Myocyte (in vitro differentiated cells): ENCODE data around the gene XXYLT1. TPM values are rescaled to one million over a fixed set of nuclear protein-coding genes. Genes with fewer than 3 reads are reported as not detected.
"Not testable (repeated sequence)": the region's sequence is repeated elsewhere in the genome, so short reads cannot be mapped to it uniquely, and the experiment has no call there.

Source experiments
- DNase-seq: peaks from one replicate; pipeline ENCODE4 v3.0.0-alpha.2; 2012; ENCODE audit warnings: low read depth
- total RNA-seq: library from RNA; depleted of rRNA; stranded (reverse); fragments of >200 nt; gene quantifications from 2 replicates; pipeline ENCODE4 v1.2.3, GENCODE V29; 2014

Gene XXYLT1
- total RNA-seq, 1 donor from 2014 or later = 14.5 TPM

DNA sequence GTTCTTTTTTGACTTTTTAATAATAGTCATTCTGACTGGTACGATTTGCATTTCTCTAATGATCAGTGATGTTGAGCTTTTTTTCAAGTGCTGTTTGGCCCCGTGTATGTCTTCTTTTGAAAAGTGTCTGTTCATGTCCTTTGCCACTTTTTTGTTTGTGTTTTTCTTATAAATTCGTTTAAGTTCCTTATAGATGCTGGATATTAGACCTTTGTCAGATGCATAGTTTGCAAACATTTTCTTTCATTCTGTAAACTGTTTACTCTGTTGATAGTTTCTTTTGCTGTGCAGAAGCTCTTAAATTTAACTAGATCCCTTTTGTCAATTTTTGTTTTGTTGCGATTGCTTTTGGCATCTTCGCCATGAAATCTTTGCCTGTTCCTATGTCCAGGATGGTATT lies 220.7 kb downstream of the XXYLT1 start:
- DNase-seq = not testable (repeated sequence)

DNA sequence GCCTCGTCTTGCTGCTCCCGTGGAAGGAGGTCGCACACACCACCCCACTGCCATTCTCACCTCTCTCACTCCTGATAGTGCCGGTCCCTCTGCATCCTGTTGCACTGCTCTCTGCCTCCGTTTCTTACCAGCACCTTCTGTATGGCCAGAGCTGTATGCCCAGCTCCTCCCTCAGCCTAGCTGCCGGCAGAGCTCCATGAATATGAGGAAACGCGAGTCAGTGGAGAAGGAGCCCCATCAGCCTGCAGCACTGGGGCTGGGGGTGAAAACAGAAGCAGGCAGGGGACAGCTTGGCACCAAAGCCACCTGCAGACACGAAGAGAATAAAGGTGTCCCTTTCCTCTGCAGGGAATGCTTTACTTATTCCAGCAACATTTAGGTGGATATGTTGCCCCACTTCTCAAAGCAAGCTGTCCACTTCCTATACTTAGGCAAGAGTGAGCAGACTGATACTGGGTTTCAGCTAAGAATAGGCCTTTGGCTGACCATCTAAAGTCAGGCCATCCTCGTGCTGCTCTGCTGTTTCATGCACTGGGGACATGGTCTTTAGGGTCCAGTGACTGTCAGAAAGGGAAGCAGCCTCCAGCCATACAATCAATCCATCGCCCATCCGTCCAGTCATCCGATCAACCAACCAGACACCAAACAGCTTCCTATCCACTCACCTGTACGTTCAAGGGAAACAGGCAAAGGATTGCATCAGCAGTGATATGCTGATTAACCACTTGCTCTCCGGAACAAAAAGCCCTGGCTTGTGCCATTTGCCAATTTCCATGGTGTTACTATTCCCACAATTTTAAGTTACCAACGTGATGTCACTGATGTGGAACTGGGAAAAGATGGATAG lies 222.7 kb downstream of the XXYLT1 start:
- DNase-seq = no peak

DNA sequence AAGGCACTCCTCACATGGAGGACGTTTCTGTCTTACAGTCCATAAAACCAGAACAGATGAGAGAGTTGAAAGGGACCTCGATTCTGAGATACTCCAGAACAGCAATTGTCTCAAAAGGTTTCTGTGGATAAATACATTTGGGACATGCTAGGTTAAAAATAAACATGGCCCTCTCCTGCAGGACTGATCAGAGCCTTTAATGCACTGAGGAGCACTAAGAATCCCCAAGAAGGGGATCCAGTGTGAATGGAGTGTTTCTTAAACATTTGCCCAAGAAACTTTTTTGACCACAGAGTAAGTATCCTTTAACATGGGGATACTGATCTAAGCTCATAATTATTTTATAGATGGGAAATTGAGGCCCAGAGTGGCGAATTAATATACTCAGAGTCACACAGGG lies 223.4 kb downstream of the XXYLT1 start:
- DNase-seq = no peak

DNA sequence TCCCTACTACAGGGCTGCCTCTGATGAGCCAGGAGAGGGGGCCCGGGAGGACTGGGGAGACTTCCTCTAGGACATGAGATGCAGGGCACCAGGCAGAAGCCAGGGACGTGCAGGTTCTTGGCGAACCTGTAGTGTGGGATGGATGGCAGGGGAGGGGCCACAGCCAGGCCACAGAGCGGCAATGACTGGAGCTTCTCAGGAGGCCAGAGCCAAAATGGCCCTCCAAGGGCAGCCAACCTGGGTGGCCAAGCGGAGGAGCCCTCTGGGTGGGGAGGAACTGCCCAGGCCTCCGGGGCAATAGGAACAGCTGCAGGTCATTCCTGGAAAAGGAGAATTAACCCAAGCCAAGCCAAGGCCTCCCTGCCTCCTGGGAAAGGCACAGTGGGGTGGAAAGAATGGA lies 224.5 kb downstream of the XXYLT1 start:
- DNase-seq = no peak

DNA sequence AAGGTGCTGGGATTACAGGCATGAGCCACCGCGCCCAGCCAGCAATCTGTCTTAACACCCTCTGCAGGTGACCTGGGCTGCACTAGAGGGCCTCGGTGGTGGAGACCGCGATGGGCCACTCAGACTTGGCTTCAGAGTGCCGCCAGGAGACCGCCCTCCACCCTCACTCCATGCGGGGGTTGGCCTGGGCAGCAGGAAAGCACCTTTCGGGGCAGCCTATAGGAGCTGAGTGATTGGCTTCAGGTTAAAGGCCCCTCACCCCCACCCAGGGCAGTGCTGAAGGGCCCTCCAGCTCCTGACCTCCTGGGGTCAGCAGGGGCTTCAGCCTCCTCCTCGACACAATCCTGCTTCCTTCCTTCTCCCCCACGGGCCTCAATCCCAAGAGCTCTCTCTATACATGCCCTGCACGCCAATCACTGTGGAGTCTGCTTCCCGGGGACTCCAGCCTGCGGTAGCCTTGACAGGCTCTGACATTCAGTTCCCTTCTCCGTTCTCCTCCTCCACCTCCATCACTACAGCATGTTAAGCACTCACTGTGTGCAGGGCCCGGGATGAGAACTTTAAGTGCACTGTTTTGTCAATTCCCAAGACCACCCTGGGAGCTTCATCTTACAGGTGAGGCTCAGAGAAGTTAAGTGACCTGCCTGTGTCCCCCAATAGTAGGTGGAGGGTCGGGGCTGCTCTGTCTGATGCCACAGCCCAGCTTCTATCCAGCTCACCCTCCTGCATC lies 225.3 kb downstream of the XXYLT1 start:
- DNase-seq = no peak

DNA sequence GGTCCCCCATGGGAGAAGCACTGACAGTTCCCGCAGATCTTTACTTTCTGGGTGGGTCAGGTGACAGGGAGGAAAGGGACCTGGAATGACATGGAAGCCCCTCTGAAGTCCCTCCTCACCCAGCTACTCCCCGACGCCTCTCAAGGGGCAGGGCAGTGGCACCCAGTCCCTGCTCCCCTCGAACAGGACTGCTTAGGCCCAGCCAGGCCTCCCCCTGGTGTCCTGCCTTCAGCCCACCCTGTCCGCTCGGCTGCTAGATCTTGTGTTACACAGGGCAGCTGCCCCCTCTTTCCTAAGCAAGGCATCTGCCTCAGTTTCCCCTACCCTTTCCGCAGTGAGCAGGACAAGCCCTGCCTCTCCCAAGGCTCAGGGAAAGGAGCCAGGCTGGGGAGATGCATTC lies 226.5 kb downstream of the XXYLT1 start:
- no peak for DNase-seq

DNA sequence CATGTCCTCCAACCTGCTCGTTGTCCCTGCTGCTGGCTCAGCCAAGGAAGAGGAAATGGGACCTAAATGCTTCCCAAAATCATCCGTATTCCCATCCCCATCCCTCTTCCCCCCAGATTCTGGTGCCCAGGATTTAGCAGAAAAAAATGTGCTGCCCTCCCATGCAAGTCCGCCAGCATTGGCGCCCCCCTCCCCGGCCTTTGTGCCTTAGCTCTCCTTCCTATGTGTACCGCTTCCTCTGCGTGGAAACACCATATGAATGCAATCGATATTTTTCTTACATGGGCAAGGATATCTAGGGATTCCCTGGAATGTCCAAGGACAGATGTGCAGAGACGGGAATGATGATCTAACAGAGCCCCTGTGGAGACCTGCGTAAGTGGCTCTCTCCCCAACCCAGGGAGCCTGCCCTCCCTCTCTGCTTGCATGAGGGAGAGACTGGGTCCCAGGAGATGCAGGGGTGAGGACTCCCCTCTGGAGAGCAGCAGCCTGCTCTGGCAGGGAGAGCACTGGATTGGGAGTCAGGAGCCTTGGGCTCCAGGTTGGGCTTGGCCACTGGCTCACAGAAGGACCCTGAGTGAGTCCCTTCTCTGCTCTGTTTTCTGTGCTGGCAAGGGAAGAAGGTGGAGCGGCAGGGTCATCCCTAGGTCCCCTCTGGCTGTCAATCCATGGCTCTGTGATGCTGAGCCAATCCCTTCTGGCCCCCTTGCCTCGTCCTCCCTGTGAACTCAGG lies 227.2 kb downstream of the XXYLT1 start:
- DNase-seq = no peak

DNA sequence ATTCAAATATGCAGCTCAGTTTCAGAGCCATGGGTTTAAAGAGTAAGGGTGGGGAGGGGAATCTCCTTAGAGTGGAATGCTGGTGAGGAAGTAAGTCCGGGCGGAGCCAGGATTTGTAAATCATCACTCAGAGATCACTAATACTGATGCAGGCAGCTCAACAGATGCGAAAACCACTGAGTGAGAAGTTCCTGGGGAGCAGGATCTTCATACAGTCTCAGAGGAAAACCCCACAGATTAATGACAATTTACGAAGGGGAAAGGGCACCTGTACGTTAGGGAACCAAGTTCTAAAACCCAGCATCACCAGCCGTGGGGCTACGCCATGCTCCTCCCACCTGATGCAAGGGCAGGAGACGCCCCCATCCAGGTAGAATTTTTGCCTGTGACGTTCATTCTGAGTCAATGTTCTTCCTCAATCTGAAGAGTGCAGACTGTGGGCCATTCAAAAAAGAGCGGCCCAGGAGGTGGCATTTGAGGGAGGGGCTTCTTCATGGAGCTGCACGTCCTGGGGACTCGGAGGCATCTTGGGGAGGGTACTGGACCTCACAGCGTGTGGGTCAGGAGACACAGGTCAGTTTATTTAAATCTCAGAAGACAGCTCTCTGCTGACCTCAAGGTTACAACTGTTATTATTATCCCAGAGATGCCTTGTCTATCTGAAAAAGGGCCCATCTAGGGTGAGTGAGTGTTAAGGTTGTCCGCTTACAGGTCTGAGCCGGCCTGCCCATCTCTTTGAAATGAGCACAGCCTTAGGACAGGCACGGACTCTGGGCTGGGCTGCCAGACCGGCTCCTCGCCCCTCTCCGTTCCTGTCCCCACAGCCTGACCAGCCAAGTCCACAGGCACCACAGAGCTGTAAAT lies 228.0 kb downstream of the XXYLT1 start:
- DNase-seq = no peak

DNA sequence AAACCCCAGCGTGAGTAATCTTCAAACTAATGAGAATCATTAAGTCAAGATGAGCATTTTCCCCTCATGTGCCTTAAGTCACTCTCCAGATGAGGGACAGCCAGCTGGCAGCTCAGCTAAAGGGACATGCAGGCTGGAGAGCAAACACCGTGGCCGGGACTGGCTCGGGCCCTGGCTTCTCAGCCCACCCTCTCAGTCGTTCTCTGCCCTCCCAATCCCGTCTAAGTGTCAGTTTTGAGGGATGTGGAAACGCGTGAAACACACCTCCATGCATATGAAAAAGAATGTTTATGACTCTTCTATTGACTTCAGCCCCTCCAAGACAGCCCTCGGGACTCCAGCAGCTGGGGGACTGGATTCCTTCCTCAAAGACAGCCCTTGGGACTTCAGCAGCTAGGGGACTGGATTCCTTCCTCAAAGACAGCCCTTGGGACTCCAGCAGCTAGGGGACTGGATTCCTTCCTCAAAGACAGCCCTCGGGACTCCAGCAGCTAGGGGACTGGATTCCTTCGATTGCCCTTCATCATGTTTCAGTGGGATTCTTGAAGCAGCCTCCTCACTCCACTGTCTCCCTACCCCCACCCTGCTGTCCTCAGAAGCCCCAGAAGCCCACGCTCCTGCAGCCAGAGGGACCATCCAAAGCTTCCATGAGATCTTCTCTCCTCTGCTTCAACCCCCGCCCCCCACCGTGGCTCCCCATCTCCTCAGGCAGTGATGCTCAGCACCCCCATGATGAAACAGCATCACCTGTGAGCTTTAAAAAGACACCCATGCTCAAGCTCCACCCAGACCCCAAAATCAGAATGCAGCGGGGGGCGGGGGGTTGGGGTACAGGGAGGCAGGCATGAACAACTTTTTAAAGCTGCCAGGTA lies 228.9 kb downstream of the XXYLT1 start:
- DNase-seq = no peak

DNA sequence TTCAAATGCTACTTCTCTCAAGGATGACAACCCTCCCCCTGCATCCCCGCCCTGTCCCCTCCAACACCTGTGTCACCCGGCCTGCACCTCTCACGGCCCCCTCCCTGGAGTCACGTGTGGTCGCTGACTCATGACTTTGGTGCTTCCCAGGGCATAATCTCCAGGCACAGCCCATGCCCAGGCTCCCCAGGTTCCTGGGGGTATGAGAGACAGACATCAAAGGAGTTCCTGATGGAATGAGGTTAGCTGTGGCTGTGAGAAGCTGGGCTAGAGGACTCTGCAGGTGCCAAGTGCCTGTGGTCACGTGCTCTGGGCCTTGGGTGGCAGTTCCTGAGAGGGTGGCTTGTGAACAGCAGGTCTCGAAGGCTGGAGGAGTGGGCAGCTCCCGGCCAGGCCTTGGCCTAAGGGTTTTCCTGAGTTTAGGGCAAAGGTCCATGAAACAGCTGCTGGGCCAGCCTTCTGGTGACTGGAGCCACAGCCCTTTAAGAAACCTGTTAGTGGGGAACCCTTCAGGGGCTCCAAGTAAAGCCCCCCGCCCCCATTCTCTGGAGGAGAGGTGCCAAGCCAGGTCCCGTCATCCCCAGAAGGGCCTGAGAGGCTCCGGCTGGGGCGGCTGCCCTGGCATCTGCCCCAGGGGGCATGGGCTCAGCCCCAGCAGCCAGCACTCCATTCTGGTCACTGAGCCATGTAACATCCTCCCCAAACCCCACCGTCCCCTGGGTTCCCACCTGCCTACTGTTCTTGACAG lies 230.0 kb downstream of the XXYLT1 start:
- DNase-seq = no peak

DNA sequence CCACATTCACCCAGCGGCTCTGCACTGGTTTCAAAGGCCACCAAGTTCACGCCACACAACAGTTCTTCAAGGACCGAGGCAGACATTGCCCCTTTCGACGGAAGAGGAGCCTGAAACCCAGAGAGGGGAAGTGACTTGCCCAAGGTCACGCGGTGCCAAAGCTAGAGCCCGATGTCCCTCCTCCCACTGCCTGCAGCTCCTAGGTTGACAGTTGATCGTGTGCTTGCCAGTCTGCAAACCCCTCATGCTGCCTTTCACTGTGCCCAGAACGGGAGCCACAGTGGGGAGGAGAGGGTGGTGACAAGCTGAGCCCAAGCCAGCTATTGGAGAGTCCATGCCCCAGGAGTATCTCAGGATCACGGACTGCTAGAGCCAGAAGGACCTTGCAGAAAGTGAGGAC lies 230.9 kb downstream of the XXYLT1 start:
- no peak for DNase-seq

DNA sequence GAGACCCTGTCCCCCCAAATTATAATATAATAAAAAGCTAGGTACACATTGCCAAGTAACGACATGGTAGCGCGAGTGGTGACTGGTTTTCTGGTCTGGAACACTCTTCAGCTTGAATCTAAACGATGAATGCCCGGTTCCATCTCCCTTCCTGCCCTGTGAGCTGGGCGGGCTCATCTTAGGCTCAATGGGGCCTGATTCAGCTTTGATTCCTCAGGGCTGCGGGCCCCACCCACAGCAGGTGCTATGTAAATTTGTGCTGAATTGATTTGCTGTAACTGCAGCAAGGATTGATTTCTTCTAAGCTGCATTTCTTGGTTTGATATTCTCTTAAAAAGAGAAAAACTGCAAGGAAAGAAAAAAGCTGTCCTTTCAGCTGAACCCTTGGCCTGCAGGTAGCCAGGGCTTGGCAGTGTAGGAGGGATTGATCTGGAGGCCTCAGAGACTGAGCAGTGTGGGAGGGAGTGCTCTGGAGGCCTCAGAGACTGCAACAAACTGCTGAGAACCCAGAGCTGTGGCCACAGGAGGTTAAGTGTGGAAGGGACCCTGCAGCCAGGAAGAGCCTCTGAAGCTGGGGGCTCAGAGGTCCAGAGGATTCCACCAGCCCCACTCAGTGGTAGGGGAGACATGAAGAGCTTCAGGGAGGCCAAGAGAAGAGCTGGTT lies 231.6 kb downstream of the XXYLT1 start:
- no peak for DNase-seq

DNA sequence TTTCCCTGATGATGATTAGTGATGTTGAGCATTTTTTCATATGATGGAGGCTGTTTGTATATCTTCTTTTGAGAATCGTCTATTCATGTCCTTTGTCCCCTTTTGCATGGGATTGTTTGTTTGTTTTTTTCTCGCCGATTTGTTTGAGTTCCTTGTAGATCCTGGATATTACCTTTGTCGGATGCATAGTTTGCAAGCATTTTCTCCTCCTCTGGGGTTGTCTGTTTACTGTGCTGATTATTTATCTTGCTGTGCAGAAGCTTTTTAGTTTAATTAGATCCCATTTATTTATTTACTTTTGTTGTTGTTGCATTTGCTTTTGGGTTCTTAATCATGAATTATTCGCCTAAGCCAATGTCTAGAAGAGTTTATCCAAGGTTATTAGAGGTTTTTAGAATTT lies 232.8 kb downstream of the XXYLT1 start:
- no peak for DNase-seq

DNA sequence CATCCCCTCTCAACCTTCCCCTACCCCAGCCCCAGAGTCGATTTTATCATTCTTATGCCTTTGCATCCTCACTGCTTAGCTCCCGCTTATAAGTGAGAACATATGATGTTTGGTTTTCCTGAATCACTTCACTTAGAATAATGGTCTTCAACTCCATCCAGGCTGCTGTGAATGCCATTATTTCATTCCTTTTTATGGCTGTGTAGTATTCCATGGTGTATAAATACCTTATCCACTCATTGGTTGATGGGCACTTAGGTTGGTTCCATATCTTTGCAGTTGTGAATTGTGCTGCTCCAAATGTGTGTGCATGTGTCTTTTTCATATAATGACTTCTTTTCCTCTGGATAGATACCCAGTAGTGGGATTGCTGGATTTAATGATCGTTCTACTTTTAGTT lies 233.4 kb downstream of the XXYLT1 start:
- not testable (repeated sequence) for DNase-seq

DNA sequence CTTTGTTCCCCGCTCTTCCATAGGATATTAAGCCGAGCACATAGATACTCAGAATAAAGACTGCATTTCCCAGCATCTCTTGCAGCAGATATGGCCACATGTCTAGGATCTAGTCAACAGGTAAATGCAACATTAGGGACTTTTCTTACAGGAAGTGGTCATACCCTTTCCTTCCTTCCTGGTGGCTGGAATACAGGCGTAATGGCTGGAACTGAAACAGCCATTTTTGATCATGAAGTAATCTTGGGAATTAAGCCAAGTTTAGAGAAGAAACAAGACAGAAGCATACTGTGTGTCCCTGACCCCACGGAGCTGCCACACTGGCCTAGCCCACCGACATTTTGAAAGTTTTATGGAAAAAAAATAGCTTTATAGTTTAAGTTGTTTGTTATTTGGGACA lies 234.0 kb downstream of the XXYLT1 start:
- DNase-seq = no peak

DNA sequence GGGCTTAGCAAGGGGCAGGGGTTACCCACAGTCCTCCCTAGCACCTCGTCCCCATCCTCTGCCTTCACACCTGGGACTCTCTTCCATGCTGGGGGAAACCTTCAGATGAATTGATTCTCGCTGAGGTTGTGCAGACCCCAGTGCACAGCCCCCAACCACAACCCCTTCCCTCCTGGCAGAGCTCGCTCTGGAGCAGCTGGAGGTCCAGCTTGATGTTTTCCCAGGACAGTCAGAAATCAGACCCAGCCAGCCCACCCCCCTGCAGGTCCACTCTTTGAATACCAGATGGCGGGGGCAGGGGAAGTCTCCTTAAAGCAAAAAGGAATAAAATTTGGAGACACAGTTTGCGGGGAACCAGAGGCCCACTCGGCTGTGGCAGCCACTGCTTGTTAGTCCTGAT lies 234.4 kb downstream of the XXYLT1 start:
- DNase-seq = no peak

DNA sequence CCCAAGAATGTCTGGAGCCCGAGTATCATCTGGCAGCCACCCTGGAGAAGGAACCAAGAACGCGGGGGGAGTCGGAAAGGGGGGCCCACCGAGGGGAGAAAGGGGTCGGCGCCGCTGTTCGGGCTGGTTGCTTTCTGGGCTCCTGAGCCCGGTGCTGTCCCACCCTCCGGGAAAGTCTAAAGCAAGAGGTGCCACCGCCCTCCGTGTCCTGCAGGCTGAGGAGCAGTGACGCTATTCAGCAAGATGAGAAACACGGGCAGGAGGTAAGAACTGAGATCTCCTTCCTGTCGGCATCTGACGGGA lies 234.8 kb downstream of the XXYLT1 start:
- DNase-seq = no peak

DNA sequence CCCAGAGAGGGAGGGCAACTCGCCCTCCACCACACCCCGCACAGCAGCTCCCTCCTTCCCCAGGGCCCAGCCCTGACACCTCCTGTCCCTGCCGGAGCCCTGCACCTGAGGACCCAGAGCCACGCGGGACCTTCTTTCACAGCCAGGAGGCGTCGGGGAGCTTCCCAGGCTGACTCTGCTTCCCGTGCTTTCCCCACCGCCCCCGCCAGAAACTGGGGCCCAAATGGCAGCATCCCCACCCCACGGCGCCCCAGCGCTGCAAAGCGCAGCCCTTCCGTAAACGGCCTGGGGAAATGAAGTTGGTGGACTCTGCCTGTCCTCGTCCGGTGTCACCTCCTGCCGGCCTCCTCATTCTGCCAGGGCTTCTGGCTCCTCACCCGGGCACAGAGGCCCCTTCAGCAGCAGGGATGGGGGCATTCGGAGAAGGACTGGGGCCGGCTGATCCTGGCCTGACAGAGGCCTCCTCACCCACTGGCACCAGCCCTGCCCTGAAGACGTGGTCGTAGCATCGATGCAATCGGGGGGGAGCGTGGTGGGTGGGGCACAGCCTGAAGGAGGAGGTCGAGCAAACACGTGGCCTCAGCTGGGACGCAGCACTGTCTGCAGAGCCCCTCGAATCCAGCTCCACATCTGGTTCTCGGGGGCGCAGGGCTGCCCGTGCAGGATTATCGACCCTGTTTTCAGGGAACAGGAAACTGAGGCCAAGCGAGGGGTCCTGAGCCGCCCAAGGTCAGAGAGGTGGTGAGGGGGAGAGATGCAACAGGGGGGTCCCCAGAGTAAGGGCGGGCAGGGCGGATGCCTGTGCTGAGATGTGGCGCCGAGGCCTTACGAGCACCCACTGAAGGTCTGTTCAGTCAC lies 235.4 kb downstream of the XXYLT1 start:
- no peak for DNase-seq
